Measurements from ENCODE around the gene WDR54.
A peak's percentile ranks its signal among the peaks of the same experiment; 100 is the strongest.
"Not testable (repeated sequence)": the region's sequence is repeated elsewhere in the genome, so short reads cannot be mapped to it uniquely, and the experiment has no call there.

WDR54 gene

GRCh38 chr2:74436111-74436805 is 14.7 kb downstream of the WDR54 start:
- no peak for DNase-seq

GRCh38 chr2:74436848-74437695 is 15.5 kb downstream of the WDR54 start:
- no peak for DNase-seq

- no peak for DNase-seq
These were observed 16.7 kb downstream of the WDR54 start for GRCh38 chr2:74438248-74438647.

- no peak for DNase-seq
These were observed 17.8 kb downstream of the WDR54 start for GRCh38 chr2:74439373-74439772.

GRCh38 chr2:74439803-74440377 is 18.4 kb downstream of the WDR54 start:
- no peak for DNase-seq

GRCh38 chr2:74440378-74441169 is 19.0 kb downstream of the WDR54 start:
- DNase-seq: peak; percentile 65

GRCh38 chr2:74441170-74441689 is 19.7 kb downstream of the WDR54 start:
- no peak for DNase-seq

- peak; percentile 42 for DNase-seq
These were observed 20.4 kb downstream of the WDR54 start, which contains the start of gene RTKN for GRCh38 chr2:74441690-74442482. RTKN (minus strand) TSS chr2:74441937; CDS start chr2:74441816, 121 bp downstream.

GRCh38 chr2:74442483-74443297 is 21.2 kb downstream of the WDR54 start:
- DNase-seq: not testable (repeated sequence)

GRCh38 chr2:74444498-74445318 is 23.2 kb downstream of the WDR54 start:
- DNase-seq: no peak

- DNase-seq: no peak
These were observed 25.9 kb downstream of the WDR54 start for GRCh38 chr2:74447230-74447999.

GRCh38 chr2:74448771-74449170 is 27.2 kb downstream of the WDR54 start:
- no peak for DNase-seq

GRCh38 chr2:74450570-74451190 is 29.1 kb downstream of the WDR54 start:
- no peak for DNase-seq

GRCh38 chr2:74454654-74455511 is 33.4 kb downstream of the WDR54 start, which contains the start of gene INO80B:
INO80B (plus strand) TSS chr2:74455087; CDS start chr2:74455117, 30 bp downstream.
- peak; percentile 96 for DNase-seq

- DNase-seq: no peak
These were observed 35.6 kb downstream of the WDR54 start for GRCh38 chr2:74457129-74457548.

GRCh38 chr2:74457549-74458131 is 36.1 kb downstream of the WDR54 start:
- DNase-seq: peak; percentile 86

Measured in CD4-positive, alpha-beta T cell treated with Interferon gamma for 1 hour (primary cell).